HG03060 (cell line): ENCODE data around the gene WNT6.

Experiments used
- ATAC-seq: cut with Tn5 transposase; IDR thresholded peaks from one replicate; pipeline ENCODE4 v1.9.1; 2021; ENCODE audit warnings: low read depth, moderate number of reproducible peaks; ENCODE audit not compliant: unreplicated experiment

The WNT6 gene

DNA sequence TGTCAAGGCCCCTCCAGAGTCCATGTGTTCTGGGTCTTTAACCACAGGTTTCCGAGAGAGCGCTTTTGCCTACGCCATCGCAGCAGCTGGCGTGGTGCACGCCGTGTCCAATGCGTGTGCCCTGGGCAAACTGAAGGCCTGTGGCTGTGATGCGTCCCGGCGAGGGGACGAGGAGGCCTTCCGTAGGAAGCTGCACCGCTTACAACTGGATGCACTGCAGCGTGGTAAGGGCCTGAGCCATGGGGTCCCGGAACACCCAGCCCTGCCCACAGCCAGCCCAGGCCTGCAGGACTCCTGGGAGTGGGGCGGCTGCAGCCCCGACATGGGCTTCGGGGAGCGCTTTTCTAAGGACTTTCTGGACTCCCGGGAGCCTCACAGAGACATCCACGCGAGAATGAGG lies 30.3 kb downstream of the WNT6 start:
- ATAC-seq: no peak

DNA sequence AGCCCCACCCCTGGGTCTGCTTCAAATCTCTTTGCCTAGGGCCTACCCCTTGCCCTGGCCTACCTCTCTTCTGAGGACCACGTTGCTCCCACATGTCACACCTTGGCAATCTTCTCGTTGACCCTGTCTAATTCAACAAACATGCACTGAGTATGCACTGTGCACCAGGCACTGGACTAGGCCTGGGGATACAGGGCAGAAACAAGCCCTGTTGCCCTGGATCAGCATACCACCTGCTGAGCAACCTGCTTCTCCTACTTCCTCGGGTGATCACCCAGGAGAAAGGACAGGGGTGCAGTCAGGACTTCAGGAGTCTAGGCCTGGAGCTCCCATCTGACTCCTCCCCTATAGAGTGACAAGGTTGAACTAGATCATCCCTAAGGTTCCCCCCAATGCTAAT lies 30.8 kb downstream of the WNT6 start:
- no peak for ATAC-seq

DNA sequence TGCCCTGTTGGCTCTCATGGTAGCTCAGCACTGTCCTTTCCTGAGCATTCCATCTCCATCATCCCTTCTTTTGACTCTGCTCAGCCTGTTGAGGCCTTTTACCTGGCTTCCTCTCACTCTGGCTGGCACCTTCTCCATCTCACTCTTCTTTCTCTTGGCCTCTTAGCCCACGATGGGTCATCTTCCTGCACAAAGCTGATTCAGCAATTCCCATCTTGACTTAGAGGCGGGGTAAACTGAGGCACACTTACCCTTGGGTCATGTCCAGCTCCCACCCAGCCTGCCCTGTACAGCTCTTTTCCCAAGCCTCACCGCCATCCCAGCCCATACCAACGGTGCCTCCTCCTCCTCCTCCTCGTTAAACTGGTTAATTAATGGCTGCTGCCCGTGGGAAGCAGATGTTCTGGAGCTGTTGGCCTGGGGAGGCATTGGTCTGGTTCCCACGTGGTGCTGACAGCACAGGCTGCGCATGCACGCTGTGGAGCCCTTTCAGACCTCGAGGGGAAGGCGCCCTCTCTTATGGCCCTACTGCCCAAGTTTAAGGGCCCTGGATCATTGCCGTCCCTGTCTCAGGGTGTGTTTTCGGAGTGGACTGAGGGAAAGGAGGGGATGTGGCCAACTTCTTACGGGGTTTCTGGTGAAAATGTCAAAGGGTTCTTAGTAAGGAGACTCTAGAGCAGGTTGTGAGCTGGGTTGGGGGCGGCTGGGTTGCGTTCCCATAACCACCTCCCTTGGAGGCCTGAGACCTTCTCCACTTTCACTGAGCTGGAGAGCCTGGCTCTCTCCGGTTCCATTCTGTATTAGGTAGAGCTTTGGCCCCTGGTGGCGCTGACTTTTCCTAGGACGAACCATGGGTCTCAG lies 31.9 kb downstream of the WNT6 start:
- ATAC-seq: no peak

DNA sequence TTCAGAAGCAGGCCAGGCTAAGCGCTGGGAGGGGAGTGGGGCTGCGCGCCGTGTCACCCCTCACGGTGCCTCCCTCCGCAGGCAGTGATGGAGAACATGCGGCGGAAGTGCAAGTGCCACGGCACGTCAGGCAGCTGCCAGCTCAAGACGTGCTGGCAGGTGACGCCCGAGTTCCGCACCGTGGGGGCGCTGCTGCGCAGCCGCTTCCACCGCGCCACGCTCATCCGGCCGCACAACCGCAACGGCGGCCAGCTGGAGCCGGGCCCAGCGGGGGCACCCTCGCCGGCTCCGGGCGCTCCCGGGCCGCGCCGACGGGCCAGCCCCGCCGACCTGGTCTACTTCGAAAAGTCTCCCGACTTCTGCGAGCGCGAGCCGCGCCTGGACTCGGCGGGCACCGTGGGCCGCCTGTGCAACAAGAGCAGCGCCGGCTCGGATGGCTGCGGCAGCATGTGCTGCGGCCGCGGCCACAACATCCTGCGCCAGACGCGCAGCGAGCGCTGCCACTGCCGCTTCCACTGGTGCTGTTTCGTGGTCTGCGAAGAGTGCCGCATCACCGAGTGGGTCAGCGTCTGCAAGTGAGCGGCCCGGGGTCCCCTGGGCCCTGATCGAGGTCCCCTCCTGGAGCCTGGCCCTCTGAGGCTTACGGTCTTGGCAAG lies 33.2 kb downstream of the WNT6 start:
- ATAC-seq: peak; percentile 30

DNA sequence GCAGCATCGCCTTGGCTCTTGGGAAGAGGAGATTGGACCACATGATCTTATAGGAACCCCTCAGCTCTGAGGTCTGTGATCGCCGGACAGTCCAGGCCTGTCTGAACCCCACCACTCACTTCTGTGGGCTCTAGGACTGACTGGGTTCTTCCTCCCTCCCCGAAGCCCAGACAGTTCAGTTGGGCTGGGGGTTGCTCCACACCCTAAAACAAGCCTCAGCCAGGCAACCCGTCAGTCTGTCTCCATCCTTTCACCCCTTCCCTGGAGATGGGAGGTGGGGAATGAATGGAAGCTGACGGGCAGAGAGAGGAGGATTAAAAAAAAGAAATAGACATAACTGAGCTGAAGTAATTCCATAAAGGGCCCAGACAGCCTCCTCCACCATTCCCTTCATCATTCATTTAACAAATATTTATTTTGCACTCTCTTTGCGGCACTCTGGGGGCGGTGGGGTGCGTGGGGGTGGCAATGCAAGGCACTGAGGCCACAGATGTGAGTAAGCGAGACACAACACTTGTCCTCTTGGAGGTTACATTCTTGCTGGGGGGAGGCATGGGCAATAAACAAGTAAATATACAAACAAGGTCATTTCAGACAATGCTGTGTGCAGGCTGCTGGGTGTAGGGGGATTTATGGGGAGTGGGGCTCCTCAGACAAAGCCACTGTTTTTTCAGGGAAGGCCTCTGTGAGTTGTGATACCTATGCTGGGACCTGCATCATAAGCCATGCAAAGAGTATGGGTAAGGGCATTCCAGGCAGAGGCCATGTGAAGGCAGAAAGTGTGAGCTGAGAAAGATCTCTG lies 33.9 kb downstream of the WNT6 start:
- no peak for ATAC-seq

DNA sequence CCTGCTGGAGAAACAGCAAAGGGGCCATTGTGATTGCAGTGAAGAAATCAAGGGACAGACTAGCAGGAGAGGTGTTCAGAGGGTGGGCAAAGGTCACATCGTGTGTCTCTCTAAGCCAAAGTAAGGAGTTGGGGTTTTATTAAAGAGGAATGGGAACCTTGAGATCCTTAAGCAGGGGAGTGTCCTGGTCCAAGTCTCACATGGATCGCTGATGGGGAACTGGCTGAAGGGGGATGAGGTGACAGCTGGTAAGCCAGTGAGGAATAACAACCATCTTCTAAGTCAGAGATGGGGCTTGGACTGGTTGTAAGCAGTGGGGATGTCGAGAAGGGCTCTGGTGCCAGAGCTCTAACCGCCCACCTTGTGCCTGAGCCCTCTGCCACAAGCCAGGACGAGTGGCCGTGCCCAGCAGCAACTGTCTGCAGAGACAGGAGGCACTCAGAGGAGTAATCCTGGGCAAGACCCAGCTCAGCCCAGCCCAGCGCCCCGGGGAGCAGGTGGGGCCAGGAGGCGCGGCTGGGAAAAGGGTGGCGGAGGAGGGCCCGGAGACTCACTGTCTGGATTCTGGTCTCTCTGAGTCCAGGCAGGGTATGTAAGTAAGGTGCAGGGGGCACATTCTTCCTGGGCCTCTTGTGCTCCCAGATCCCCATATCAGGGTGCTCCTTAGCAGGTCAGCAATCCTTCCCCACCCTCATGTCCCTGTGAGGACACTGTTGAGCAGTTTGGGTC lies 34.7 kb downstream of the WNT6 start:
- ATAC-seq: no peak

DNA sequence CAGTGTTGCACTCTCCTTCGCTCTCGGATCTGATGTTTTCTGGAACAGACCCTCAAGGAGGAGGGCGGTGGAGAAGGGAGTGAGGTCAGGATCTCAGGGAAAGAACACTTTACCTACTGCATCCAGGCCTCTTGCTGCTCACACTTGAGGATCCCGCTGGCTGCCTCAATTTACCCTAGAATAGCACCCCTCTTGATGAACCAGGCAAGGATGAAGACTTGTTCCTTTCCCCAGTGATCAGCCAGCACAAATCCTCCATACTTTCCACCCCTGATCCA lies 35.2 kb downstream of the WNT6 start:
- no peak for ATAC-seq

DNA sequence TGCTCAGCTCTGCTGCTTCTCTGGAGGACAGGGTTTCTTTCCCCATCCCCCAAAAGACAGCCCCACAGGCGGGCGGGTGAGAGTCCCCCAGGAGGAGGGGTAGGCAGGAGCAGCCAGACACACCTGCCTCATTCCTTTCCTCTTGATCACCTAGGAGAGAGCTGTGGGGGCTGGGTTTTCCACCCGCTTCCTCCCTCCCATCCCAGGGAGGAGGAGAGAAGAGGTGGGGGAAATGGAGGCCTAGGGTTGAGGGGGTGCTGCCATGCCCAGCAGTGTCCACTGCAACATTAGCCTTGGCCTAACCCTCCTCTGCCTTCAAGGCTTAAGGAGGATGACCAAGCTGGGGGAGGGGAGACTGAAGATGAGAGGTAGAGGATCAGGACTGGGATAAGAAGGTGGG lies 35.7 kb downstream of the WNT6 start:
- ATAC-seq: no peak

DNA sequence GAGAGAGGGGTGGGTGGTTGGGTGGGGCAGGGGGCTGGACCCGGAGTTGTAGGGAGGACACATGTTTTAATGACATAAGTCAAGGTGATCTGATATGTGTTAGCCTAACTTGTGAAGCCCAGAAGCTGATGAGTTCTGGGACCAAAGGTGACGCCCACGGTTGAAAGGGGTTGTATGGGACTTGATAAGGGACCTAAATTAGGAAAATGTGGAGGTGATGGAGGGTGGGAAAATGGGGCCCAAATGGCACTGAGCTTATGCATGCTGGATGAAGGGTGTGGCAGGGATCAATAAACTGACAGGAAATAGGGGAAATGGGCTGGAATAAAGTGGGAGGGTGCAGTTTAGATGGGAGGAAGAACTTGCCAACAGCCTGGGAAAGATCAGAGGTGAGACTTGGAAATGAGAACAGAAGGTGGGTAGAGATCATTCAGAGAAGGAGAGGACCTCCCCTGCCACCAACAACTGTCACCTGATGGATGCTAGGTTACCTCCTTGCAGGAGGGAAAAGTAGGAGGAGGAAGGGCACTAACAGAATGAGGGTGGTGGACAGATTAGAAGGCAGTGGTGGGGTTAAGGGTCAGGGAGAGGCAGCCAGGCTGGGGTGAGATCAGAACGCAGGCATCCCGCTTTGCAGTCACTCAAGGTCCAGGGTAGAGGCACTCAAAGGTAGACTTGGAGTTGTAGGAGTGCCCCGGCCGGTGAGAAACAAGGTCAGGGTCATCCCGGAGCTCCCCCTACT lies 36.3 kb downstream of the WNT6 start:
- peak; percentile 20 for ATAC-seq

DNA sequence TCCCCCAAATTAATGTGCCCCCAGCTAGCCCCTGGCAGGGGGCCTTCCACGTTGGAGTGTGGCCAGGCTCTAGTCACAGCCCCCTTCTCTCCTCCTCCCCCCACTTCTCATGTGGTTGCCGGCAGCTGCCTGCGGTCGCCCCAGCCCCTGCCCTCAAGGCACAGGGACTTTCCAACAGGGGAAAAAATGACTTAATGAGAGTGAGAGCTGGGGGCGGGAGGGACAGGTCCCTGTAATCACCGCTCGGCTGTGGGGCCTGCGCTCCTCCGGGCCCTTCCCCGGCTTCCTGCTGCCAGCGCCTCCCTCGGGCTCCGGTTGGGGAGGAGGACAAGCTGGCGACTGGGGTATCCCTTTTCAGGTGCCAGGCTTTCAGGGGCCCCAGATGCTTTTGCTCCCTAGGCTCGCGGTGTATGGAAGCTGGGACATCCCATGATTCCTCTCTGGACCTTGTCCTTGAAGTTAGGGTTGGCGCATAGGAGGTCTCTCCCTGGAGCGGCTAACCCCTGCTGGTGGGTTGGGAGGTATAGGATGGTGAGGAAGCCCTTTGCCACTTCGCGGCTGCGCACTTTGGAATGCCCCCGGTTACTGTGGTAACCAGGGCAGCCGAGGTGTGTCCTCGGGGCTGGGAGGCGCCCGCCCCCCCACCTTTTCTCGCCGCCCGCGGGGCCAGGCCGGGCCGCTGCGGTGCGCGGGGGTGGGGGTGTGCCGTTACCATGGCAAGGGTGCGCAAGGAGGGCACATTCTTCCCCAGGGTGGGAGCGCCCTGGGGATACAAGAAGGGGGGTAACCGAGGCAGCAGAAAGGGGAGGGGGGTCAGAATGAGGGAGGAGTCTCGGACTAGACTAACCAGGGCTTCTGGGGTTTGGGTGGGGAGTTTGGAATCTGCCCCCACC lies 37.1 kb downstream of the WNT6 start:
- peak; percentile 37 for ATAC-seq

DNA sequence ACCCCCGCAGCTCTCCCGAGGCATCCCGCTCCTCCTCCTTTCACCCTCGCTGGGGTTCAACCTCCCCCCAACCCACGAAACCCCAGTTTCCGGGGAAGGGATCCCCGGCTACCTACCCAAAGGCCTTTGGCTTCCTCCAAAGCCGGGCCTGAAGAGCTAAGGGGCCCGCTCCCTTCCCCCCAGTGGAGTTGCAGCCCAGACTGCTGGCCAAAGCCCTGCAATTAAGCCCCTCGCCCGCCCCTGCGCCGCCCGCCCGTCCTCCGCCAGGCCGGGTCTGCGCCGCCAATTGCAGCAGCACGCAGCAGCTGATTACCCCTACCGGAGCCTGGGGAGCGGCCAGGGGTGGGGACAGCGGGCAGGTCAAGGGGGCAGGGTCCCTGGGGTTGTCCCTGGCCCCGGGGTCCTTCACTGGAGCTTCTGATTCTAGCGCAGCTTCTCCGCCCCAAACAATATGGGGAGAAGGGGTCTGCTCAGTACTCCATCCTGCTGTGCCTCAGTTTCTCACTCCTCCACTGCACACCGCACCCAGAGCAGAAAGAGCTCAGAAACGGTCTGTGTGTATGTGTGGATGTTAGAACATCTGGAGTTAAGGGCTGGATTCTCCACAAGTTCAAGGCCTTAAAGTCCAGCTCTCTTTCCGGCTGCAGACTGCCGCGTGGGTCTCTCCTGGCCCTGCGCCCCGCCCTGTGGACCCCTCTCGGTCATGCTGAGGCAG lies 37.9 kb downstream of the WNT6 start:
- no peak for ATAC-seq

DNA sequence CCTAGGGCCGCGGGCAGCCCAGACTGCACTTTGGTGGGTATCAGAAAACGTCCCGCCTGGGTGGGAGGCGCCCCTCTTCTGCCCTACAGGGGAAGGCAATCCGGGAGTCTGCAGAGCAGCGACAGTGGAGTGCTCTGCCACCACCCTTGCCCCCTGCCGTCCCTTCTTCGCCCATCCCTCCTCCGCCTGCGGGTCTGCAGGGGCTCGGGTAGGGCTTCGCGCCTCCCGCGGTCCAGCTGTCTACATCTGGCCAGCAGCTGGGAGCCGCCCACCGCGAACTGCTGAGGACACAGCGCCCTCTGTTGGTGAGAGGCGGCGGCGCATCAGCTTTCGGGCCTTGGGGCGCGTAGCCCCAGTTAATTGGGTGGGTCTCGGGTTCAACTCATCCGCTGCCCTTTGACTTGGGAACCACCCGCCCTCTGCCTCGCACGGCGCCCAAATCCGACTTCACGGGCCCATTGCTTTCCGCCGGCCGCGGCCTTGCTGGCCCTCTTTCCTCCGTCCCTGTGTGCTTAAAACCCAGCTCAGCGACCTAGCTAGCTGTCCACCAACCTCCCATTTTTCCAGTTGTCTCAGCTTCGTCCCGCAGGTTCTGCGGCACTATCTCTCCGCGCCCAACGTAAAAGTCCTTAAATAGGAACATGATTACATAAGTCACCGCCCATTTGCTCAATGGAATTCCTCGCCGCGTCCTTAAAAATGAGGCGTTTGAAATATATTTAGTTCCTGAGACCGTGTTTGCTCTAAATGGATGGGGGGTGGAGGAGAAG lies 38.7 kb downstream of the WNT6 start:
- no peak for ATAC-seq

DNA sequence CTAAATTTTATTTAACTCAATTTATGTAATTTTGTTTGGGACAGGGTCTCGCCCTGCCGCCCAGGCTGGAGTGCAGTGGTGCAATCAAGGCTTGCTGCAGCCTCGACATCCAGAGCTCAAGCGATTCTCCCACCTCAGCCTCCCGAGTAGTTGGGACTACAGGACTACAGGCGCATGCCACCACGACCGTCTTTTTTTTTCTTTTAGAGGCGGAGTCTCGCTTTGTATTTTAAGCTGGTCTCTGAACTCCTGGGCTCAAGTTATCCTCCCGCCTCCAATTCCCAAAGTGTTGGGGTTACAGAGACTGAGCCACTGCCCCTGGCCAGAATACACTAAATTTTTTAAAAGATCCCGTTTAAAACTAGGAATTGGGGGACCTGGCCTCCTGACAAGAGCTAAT lies 39.5 kb downstream of the WNT6 start:
- ATAC-seq: no peak

DNA sequence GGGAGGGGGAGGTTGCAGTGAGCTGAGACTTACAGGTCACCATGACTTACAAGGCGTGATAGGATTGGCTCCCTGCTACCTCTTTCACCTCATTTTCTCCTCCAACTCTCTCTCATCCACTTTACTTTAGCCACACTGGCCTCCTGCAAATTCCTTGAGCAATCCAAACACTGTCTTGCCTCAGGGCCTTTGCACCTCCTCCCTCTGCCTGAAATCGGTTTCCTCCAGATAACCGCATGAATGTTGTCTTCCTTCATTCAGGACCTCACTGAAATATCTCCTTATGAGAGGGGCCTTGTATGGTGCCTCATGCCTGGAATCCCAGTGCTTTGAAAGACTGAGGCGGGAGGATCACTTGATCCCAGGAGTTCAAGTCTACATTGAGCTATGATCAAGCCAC lies 42.8 kb downstream of the WNT6 start:
- no peak for ATAC-seq

DNA sequence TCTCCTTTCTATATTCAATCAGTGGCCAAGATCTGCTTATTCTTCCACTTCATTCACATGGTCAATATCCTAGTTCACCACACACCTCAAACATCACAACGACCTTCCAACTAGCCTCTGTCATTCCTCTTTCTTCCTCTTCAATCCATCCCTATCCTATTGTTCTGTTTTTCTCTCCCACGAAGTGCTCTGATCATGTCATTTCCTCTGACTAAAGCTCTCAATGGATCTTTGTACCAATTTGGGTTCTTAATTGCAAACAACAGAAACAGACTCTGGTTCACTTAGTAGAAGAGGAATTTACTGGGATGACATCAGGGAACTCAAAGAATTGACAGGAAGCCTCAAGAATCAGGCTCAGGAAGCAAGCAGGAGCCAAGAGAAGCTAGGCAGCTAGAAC lies 44.6 kb downstream of the WNT6 start:
- no peak for ATAC-seq

DNA sequence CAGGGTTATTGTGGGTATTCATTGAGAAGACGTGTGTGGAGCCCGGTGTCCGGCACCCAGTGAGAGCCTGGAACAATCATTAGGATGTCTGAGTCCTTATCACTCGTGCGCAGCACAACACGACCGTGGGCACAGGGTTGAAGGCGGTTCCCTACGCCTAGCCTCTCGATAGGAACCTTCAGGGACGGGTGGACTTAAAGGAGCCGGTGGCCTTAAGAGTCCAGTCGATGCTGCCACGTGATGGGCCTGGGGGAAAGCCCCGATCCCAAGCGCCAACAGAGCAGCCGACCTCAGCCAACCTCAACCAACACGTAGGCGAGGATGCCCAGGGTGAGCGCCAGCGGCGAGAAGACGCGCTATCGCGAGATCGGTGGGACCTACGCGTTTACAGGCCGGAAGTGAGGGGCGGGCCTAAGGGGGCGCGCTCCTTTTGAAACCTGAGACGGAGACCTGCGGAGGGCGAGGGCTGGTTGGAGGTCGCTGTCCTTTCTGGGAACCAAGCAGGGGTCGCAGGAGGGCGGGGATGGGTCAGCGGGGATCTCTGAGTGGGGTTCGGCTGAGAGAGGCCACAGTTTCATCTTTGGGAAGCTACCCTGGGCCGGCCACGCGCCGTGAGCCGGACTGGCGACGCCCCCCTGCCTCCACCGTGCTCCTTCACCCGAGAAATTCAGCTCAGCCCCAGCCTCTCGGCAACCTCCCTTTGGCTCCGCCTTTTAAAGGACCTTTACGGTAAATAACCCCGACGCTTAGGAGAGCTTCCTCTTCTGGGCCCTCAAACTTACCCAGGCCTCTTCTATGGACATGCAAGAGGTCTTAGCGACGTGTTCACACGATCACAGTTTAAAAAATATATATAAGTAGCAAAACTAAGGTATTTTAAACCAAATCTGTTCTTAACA lies 49.4 kb downstream of the WNT6 start:
- ATAC-seq: peak; percentile 73

DNA sequence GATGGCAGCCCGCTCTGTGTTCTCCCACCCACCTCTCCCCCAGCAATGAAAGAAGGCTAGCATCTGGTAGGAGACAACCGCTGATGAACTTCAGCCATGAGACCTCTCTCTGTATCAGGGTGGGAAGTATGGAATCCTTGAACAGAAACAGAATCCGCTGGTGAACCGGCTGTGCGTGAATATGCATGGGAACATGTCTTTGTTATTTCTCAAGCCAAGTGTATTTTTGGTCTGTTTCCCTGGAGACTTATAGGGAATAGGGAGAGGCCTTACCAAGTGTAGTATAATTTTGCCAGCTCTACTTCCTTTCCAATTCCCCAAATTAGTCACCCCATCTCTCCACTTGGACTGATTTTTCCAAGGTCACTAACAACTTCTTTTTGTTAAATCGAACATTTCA lies 51.1 kb downstream of the WNT6 start:
- ATAC-seq: no peak
